OCI-LY1 (cell line): ENCODE results near the gene MPI.

ENCODE experiments used
- EZH2 ChIP-seq: fragments of 200-600 bp; sonication (generic), shearing (Covaris generic); IDR thresholded peaks from 2 replicates; pipeline ENCODE4 v1.8.0; 2017; ENCODE audit warnings: borderline replicate concordance, mixed run types, mild to moderate bottlenecking, antibody characterized with exemption, low read length, moderate library complexity, mixed read lengths
- TF ChIP-seq, protein P1 (sequence below): fragments of 200-600 bp; sonication (generic), shearing (Covaris generic); IDR thresholded peaks from 2 replicates; pipeline ENCODE4 v1.5.1; 2017; ENCODE audit warnings: mild to moderate bottlenecking, antibody characterized with exemption, low read length, moderate library complexity, mixed read lengths

- TF ChIP-seq, protein P1, sequence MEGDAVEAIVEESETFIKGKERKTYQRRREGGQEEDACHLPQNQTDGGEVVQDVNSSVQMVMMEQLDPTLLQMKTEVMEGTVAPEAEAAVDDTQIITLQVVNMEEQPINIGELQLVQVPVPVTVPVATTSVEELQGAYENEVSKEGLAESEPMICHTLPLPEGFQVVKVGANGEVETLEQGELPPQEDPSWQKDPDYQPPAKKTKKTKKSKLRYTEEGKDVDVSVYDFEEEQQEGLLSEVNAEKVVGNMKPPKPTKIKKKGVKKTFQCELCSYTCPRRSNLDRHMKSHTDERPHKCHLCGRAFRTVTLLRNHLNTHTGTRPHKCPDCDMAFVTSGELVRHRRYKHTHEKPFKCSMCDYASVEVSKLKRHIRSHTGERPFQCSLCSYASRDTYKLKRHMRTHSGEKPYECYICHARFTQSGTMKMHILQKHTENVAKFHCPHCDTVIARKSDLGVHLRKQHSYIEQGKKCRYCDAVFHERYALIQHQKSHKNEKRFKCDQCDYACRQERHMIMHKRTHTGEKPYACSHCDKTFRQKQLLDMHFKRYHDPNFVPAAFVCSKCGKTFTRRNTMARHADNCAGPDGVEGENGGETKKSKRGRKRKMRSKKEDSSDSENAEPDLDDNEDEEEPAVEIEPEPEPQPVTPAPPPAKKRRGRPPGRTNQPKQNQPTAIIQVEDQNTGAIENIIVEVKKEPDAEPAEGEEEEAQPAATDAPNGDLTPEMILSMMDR, result no peak
- TF ChIP-seq EZH2, result no peak
Observed at GRCh38 chr15:74850393-74850792, 39.4 kb upstream of the MPI start.
